Stimulated activated CD8-positive, alpha-beta memory T cell treated with anti-CD3 and anti-CD28 coated beads, Interleukin-7, amount 100 ng/mL, for 4 hours (primary cell): ENCODE results near the gene CPNE5.

Source experiments
- DNase-seq, 2 donors: peaks; one replicate each; pipeline ENCODE4 v3.0.0-alpha.2; 2020; ENCODE audit warnings: low read depth in 2 of 2

CPNE5 gene

DNA sequence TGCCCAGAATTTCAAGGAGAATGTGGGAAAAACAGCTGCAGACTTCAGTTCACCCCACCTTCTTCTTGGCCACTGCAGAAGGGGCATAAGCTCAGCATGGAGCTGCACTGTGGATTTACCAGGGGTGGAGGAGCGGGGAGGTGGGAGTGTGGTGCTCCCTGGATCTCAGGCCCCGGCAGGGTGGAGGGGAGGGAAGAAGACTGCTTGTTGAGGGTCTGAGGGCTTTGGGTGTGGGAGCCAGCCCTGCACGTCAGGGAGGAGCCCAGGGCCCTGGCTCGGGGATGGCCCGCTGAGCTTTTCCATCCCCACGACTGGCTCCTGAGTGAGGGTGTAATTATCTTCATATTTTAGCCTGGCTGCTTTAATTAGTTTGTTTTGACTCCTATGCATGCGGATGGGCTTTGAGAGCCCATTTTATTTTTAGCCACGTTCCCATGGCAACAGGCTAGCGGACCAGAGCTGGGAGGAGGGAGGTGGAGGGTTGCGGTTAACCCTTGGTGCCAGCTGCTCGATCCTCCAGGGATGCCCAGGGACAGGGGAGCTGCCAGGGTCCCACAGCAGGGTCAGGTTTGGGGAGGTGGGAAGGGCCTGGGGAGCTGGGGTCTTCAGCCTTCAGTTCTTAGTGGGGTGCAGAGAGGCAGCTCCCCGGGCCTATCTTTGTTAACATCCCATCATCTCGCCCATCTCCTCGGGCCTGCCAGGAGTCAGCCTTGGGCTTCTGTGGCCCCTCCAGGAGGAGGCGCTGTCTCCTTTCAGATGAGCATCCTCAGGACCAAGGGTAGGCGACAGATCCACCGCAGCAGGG is 73.4 kb downstream of the CPNE5 start:
- DNase-seq: peak; percentile 57 to 59

DNA sequence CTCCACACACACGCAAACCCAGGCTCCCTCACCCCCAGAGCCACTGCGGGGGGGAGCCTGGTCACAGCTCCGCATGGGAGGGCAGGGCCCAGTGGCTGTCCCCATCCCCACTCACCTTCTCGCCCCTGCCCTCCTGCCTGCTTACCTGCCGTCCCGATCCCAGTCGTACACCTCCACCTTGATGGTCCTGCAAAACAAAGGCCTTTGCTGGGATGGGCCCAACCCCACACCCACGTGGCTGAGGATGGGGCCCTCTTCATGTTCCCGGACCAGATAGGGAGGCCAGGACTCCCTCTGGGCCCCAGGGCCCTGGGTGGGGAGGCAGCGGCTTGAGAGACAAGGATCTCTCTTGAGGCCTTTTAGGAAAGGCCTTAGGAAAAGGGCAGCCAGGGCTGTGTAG is 74.1 kb downstream of the CPNE5 start:
- no peak for DNase-seq

DNA sequence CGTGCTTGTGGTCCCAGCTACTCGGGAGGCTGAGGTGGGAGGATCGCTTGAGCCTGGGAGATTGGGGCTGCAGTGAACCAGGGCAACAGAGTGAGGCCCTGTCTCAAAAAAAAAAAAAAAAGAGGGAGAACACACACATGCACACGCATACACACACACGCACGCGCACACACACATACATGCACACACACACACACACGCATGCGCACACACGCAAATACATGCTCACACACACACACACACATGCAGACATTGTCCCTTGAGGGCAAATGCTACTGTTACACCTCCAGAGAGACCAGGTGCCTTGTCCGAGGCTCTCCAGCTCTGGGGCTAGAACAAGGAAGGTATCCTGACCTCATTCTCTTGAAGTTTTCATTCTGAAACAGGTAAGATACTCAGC is 77.1 kb downstream of the CPNE5 start:
- no peak for DNase-seq

- DNase-seq: no peak
Measured at GRCh38 chr6:36760685-36761435, 78.4 kb downstream of the CPNE5 start.

GRCh38 chr6:36759148-36759759 is 80.0 kb downstream of the CPNE5 start:
- peak; percentile 55 to 66 for DNase-seq

- no peak for DNase-seq
Measured at GRCh38 chr6:36758516-36759147, 80.6 kb downstream of the CPNE5 start.

DNA sequence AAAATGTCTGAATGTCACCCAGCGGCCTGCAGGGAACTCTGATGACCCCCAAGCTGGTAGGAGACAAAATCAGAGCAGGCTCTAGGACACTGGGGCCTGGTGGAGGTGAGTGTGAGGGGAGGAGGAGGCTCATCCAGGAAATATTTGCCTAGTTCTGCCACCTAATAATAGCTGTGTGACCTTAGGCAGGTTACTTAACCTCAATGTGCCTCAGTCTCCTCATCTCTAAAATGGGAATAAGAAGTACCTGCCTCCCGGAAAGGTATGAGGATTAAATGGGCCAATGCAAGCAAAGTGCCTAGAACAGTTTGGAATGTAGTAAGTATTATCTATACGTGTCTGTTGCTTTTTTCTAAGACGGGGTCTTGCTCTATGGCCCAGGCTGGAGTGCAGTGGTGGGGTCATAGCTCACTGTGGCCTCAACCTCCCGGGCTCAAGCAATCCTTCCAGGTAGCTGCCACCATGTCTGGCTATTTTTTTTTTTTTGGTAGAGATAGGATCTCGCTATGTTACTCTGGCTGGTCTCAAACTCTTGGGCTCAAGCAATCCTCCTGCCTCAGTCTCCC is 81.2 kb downstream of the CPNE5 start:
- no peak for DNase-seq

DNA sequence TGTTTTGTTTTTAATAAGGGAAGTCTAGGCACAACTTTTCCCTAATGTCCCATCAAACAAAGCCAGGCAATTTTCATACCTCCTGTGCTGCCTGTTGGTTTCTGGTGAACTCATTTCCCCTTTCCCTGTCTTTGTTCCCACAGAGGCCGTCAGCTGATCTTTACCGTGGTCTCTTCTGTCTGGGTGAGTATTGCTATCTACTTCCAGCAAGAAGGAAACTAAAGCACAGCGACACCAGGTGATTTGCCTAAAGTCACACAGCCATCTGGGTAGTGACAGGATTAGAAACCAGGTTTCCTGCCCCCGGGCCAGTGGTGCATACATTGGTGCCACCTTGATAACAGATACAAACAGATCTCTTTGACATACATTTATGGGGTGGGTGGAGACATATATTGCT is 82.0 kb downstream of the CPNE5 start:
- DNase-seq: no peak

DNA sequence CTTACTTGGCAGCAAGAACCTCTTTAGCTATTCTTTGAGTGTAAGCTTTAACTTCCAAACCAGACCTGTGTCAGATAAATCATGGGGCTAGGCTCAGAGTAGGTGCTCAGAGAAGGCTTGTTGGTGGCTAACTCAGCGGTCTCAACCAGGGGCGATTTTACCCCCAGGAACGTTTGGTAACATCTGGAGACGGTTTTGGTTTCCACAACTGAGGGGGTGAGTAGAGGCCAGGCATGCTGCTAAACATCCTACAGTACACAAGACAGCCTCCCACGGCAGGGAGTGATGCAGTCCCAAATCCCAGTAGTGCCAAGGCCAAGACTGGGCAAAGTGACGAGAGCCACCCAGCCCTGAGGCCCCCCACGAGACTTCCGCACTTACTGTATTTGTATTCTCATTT is 82.5 kb downstream of the CPNE5 start:
- no peak for DNase-seq

GRCh38 chr6:36755435-36756348 is 83.6 kb downstream of the CPNE5 start:
- DNase-seq: peak; percentile 50 to 59

- no peak for DNase-seq
Measured at GRCh38 chr6:36754582-36755434, 84.4 kb downstream of the CPNE5 start.

DNA sequence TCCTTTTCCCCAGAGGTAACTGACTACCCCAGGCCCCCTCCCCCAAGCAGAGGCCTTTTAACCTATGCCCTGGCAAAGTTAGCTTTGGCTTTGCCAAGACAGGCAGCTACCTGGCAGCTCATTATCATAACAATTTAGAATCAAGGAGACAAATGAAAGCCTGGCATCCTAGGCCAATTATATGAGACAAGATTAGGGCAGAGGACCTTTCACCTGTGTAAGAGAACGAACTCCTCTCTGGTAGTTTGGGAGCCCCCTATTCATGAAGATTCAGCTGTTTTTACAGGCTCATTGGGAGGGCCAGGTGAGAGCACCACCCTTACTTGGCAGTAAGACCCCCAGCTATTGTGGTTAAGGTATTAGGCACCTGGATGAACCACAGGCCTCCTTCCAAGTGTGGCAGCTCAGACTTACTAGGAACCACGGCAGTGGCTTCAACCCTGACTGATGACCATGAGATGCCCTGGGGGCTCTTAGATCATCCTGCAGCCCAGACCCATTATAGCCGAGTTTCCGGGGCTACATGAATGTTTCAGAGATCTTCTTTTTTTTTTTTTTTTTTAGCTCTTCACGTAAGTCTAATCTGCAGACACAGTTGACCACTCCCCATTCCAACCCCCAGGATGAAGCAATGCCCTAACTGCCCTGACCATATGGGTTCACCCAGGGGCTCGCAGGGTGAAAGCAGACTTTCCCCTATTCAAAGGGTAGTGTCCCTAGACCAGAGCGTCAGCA is 85.4 kb downstream of the CPNE5 start:
- DNase-seq: no peak

GRCh38 chr6:36752886-36753506 is 86.2 kb downstream of the CPNE5 start:
- DNase-seq: no peak

GRCh38 chr6:36752187-36752885 is 86.9 kb downstream of the CPNE5 start:
- no peak for DNase-seq

- no peak for DNase-seq
Measured at GRCh38 chr6:36751833-36752186, 87.4 kb downstream of the CPNE5 start.

GRCh38 chr6:36751091-36751490 is 88.2 kb downstream of the CPNE5 start:
- no peak for DNase-seq

GRCh38 chr6:36749829-36750489 is 89.3 kb downstream of the CPNE5 start:
- no peak for DNase-seq

GRCh38 chr6:36746251-36746650 is 93.0 kb downstream of the CPNE5 start:
- no peak for DNase-seq
